Activated naive CD4-positive, alpha-beta T cell treated with anti-CD3 and anti-CD28 coated beads for 36 hours (primary cell): ENCODE results near the gene PCNX1. TPM values are rescaled to one million over a fixed set of nuclear protein-coding genes. Genes with fewer than 3 reads are reported as not detected.
A peak's percentile ranks its signal among the peaks of the same experiment; 100 is the strongest.

Source experiments
- CTCF ChIA-PET: fragments of 350-600 bp; sonication (Branson Sonifier 250); formaldehyde crosslinking; loops from one replicate; lab custom pipeline; 2021; ENCODE audit warnings: antibody characterized with exemption; lab: Charles Lee
- DNase-seq: peaks from one replicate; pipeline ENCODE4 v3.0.0-alpha.2; 2020
- H3K27ac Mint-ChIP-seq: one replicate; pipeline ENCODE4 v1.8.0; 2021; ENCODE audit warnings: mild to moderate bottlenecking, mixed read lengths
- H3K27me3 Mint-ChIP-seq: one replicate; pipeline ENCODE4 v1.8.0; 2021; ENCODE audit warnings: low read depth, mixed read lengths
- H3K36me3 Mint-ChIP-seq: one replicate; pipeline ENCODE4 v1.8.0; 2021; ENCODE audit warnings: low read depth, mixed read lengths
- H3K4me1 Mint-ChIP-seq: one replicate; pipeline ENCODE4 v1.8.0; 2021; ENCODE audit warnings: low read depth, mixed read lengths
- H3K4me3 Mint-ChIP-seq: one replicate; pipeline ENCODE4 v1.8.0; 2021; ENCODE audit warnings: mild to moderate bottlenecking, moderate library complexity, mixed read lengths
- H3K9me3 Mint-ChIP-seq: one replicate; pipeline ENCODE4 v1.8.0; 2021; ENCODE audit warnings: mixed read lengths
- intact Hi-C: fragments of 100-400 bp; cut with micrococcal nuclease; formaldehyde crosslinking; loops from one replicate; pipeline ENCODE4 v1.15.1; 2023
- total RNA-seq, 2 experiments: library from RNA; stranded (reverse); gene quantifications; one replicate each; pipeline ENCODE4 v1.2.3, GENCODE V29; 2021

PCNX1 gene
- total RNA-seq, 2 experiments from 2014 or later = 51.9 to 63.1 TPM

- Mint-ChIP-seq H3K4me3 (no peak overlapping the region), H3K27ac (no peak overlapping the region), H3K27me3 (no peaks in the 10 kb centered on the region), H3K36me3 (peaks cover 20% of the 10 kb centered on the region), H3K9me3 (no peaks in the 10 kb centered on the region), H3K4me1 (peaks cover 3% of the 10 kb centered on the region)
- intact Hi-C loops = no loop called here
- CTCF ChIA-PET = no interaction called here
- DNase-seq = no peak
Measured at GRCh38 chr14:71029236-71029781, 122.0 kb downstream of the PCNX1 start.

- Mint-ChIP-seq H3K27ac (no peak overlapping the region), H3K27me3 (no peaks in the 10 kb centered on the region), H3K36me3 (peaks cover 27% of the 10 kb centered on the region), H3K4me1 (peaks cover 3% of the 10 kb centered on the region), H3K4me3 (no peak overlapping the region), H3K9me3 (no peaks in the 10 kb centered on the region)
- intact Hi-C loops = no loop called here
- CTCF ChIA-PET = interaction anchor here (1.0 to 1.4 kb wide), 2 partner anchors 24 to 40 kb away, joined by 3 read pairs; no protein-coding TSS in a partner anchor
- no peak for DNase-seq
Measured at GRCh38 chr14:71031000-71031399, 123.7 kb downstream of the PCNX1 start.

- no peaks in the 10 kb centered on the region for H3K4me1 Mint-ChIP-seq
Measured at GRCh38 chr14:71036433-71036832, 129.2 kb downstream of the PCNX1 start.

GRCh38 chr14:71048393-71048792 is 141.1 kb downstream of the PCNX1 start:
- CTCF ChIA-PET = interaction anchor here (1.0 kb wide), 1 partner anchor 70 kb away, joined by 3 read pairs; no protein-coding TSS in a partner anchor
- H3K9me3 Mint-ChIP-seq = no peaks in the 10 kb centered on the region
- H3K4me3 Mint-ChIP-seq = no peak overlapping the region
- no peak for DNase-seq
- no peaks in the 10 kb centered on the region for H3K27me3 Mint-ChIP-seq
- peaks cover 3% of the 10 kb centered on the region for H3K4me1 Mint-ChIP-seq
- H3K36me3 Mint-ChIP-seq = peaks cover 28% of the 10 kb centered on the region
- no peak overlapping the region for H3K27ac Mint-ChIP-seq
- intact Hi-C loops = no loop called here

More at GRCh38 chr14:71036433-71036832, 129.2 kb downstream of the PCNX1 start:
- H3K27ac Mint-ChIP-seq = no peak overlapping the region
- no peak overlapping the region for H3K4me3 Mint-ChIP-seq
- no peaks in the 10 kb centered on the region for H3K27me3 Mint-ChIP-seq
- intact Hi-C loops = no loop called here
- CTCF ChIA-PET = interaction anchor here (0.7 to 1.7 kb wide), 2 partner anchors 11 to 731 kb away, joined by 3 read pairs; no protein-coding TSS in a partner anchor
- H3K9me3 Mint-ChIP-seq = peaks cover 20% of the 10 kb centered on the region
- DNase-seq = no peak
- H3K36me3 Mint-ChIP-seq = peaks cover 62% of the 10 kb centered on the region

GRCh38 chr14:71049435-71050133 is 142.3 kb downstream of the PCNX1 start:
- Mint-ChIP-seq H3K27ac (no peak overlapping the region), H3K36me3 (peaks cover 22% of the 10 kb centered on the region), H3K4me3 (no peak overlapping the region), H3K9me3 (no peaks in the 10 kb centered on the region), H3K27me3 (no peaks in the 10 kb centered on the region), H3K4me1 (no peaks in the 10 kb centered on the region)
- intact Hi-C loops = no loop called here
- DNase-seq = no peak
- CTCF ChIA-PET = interaction anchor here (0.6 to 1.6 kb wide), 7 partner anchors 51 to 231 kb away, joined by 3 to 4 read pairs (median 4); no protein-coding TSS in a partner anchor

GRCh38 chr14:71050227-71050823 is 143.1 kb downstream of the PCNX1 start:
- H3K4me1 Mint-ChIP-seq = no peaks in the 10 kb centered on the region
- intact Hi-C loops = no loop called here
- no peak overlapping the region for H3K4me3 Mint-ChIP-seq
- CTCF ChIA-PET = interaction anchor here (0.6 to 1.6 kb wide), 9 partner anchors 31 to 235 kb away, joined by 3 to 4 read pairs (median 3); no protein-coding TSS in a partner anchor
- no peak overlapping the region for H3K27ac Mint-ChIP-seq
- peaks cover 20% of the 10 kb centered on the region for H3K36me3 Mint-ChIP-seq
- DNase-seq = no peak
- no peaks in the 10 kb centered on the region for H3K9me3 Mint-ChIP-seq
- H3K27me3 Mint-ChIP-seq = no peaks in the 10 kb centered on the region

- Mint-ChIP-seq H3K9me3 (no peaks in the 10 kb centered on the region), H3K4me1 (no peaks in the 10 kb centered on the region), H3K27ac (no peak overlapping the region), H3K27me3 (no peaks in the 10 kb centered on the region), H3K4me3 (no peak overlapping the region), H3K36me3 (peaks cover 20% of the 10 kb centered on the region)
- DNase-seq = no peak
- CTCF ChIA-PET = interaction anchor here (1.1 kb wide), 2 partner anchors 24 to 413 kb away, joined by 3 read pairs; partner anchors contain the start of gene TTC9
- intact Hi-C loops = no loop called here
Measured at GRCh38 chr14:71054706-71055105, 147.4 kb downstream of the PCNX1 start.

GRCh38 chr14:71056168-71056567 is 148.9 kb downstream of the PCNX1 start:
- Mint-ChIP-seq H3K4me1 (peaks cover 3% of the 10 kb centered on the region), H3K27ac (no peak overlapping the region), H3K36me3 (peaks cover 30% of the 10 kb centered on the region), H3K4me3 (no peak overlapping the region), H3K27me3 (no peaks in the 10 kb centered on the region), H3K9me3 (no peaks in the 10 kb centered on the region)
- CTCF ChIA-PET = interaction anchor here (0.8 kb wide), 1 partner anchor 48 kb away, joined by 3 read pairs; no protein-coding TSS in a partner anchor
- intact Hi-C loops = no loop called here
- DNase-seq = no peak

- Mint-ChIP-seq H3K4me3 (no peak overlapping the region), H3K27me3 (no peaks in the 10 kb centered on the region), H3K36me3 (peaks cover 48% of the 10 kb centered on the region), H3K4me1 (peaks cover 5% of the 10 kb centered on the region), H3K27ac (peak overlapping the region; percentile 59), H3K9me3 (peaks cover 3% of the 10 kb centered on the region)
- no peak for DNase-seq
- intact Hi-C loops = no loop called here
- CTCF ChIA-PET = interaction anchor here (1.1 kb wide), 1 partner anchor 44 kb away, joined by 3 read pairs; no protein-coding TSS in a partner anchor
Measured at GRCh38 chr14:71060274-71060673, 153.0 kb downstream of the PCNX1 start.

- peaks cover 55% of the 10 kb centered on the region for H3K36me3 Mint-ChIP-seq
- H3K27ac Mint-ChIP-seq = peak overlapping the region; percentile 59
- CTCF ChIA-PET = interaction anchor here (1.1 kb wide), 1 partner anchor 44 kb away, joined by 3 read pairs; no protein-coding TSS in a partner anchor
- peaks cover 5% of the 10 kb centered on the region for H3K4me1 Mint-ChIP-seq
- peaks cover 5% of the 10 kb centered on the region for H3K9me3 Mint-ChIP-seq
- intact Hi-C loops = no loop called here
- no peak overlapping the region for H3K4me3 Mint-ChIP-seq
- no peak for DNase-seq
- H3K27me3 Mint-ChIP-seq = no peaks in the 10 kb centered on the region
Measured at GRCh38 chr14:71060825-71061455, 153.7 kb downstream of the PCNX1 start.

GRCh38 chr14:71061458-71061857 is 154.2 kb downstream of the PCNX1 start:
- Mint-ChIP-seq H3K27ac (peak overlapping the region; percentile 27), H3K4me1 (peaks cover 5% of the 10 kb centered on the region), H3K36me3 (peaks cover 60% of the 10 kb centered on the region), H3K9me3 (peaks cover 5% of the 10 kb centered on the region), H3K4me3 (no peak overlapping the region), H3K27me3 (no peaks in the 10 kb centered on the region)
- no peak for DNase-seq
- intact Hi-C loops = no loop called here
- CTCF ChIA-PET = no interaction called here
